Measurements from ENCODE around the gene KLHDC4.

Gene KLHDC4

GRCh38 chr16:87697792-87698191, 68.0 kb downstream of the KLHDC4 start:
- DNase-seq (ENCODE audit: low spot score): no peak
- in situ Hi-C loops (cut with MboI; ENCODE audit: low pct_unique_long_range_greater_than_20kb, low sequenced_read_pairs, unreplicated experiment): no loop called here
- no peak for TF ChIP-seq CTCF (IDR thresholded peaks at IDR 0.05; ENCODE audit: extremely low read depth, insufficient read depth, missing control alignments)

- no peak for DNase-seq (ENCODE audit: low spot score)
- in situ Hi-C loops (cut with MboI; ENCODE audit: low pct_unique_long_range_greater_than_20kb, low sequenced_read_pairs, unreplicated experiment): no loop called here
- TF ChIP-seq CTCF (IDR thresholded peaks at IDR 0.05; ENCODE audit: extremely low read depth, insufficient read depth, missing control alignments): no peak
Measured at GRCh38 chr16:87697256-87697655, 68.5 kb downstream of the KLHDC4 start.

- in situ Hi-C loops (cut with MboI; ENCODE audit: low pct_unique_long_range_greater_than_20kb, low sequenced_read_pairs, unreplicated experiment): no loop called here
- no peak for DNase-seq (ENCODE audit: low spot score)
- TF ChIP-seq CTCF (IDR thresholded peaks at IDR 0.05; ENCODE audit: extremely low read depth, insufficient read depth, missing control alignments): no peak
Measured at GRCh38 chr16:87696726-87697125, 69.1 kb downstream of the KLHDC4 start.

GRCh38 chr16:87695534-87695933, 70.3 kb downstream of the KLHDC4 start:
- TF ChIP-seq CTCF (IDR thresholded peaks at IDR 0.05; ENCODE audit: extremely low read depth, insufficient read depth, missing control alignments): no peak
- DNase-seq (ENCODE audit: low spot score): no peak
- in situ Hi-C loops (cut with MboI; ENCODE audit: low pct_unique_long_range_greater_than_20kb, low sequenced_read_pairs, unreplicated experiment): no loop called here

GRCh38 chr16:87694441-87695125, 71.2 kb downstream of the KLHDC4 start:
- DNase-seq (ENCODE audit: low spot score): no peak
- TF ChIP-seq CTCF (IDR thresholded peaks at IDR 0.05; ENCODE audit: extremely low read depth, insufficient read depth, missing control alignments): no peak
- in situ Hi-C loops (cut with MboI; ENCODE audit: low pct_unique_long_range_greater_than_20kb, low sequenced_read_pairs, unreplicated experiment): no loop called here

GRCh38 chr16:87693827-87694226, 72.0 kb downstream of the KLHDC4 start:
- in situ Hi-C loops (cut with MboI; ENCODE audit: low pct_unique_long_range_greater_than_20kb, low sequenced_read_pairs, unreplicated experiment): no loop called here
- no peak for TF ChIP-seq CTCF (IDR thresholded peaks at IDR 0.05; ENCODE audit: extremely low read depth, insufficient read depth, missing control alignments)
- no peak for DNase-seq (ENCODE audit: low spot score)
